ENCODE measurements around the gene PPRC1.

The PPRC1 gene

DNA sequence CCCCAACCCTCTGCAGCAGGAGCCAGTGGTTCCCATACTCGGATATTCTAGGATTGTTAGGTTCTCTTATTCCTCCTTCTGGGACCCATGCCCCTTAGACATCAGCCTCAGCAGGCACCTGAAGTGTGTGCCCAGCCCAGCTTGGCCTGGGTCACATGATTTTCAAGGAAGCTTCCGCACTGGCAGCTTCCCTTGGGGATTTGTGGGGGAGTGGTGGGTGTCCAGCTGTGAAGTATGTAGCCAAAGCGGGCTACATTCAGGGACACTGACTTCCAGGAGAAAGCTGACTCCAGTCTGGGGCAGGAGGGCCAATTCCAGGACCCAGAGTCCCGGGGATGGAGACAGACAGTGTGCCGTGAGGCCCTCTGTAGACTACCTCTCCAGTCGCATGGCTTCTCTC is 14.0 kb upstream of the PPRC1 start:
- DNase-seq (ENCODE audit: low read depth, low spot score) = no peak
- TF ChIP-seq YY1 (IDR thresholded peaks at IDR 0.05; ENCODE audit: insufficient read depth, insufficient read length) = no peak
- TF ChIP-seq SUZ12 (IDR thresholded peaks at IDR 0.05; ENCODE audit: extremely low read depth, insufficient read depth, insufficient read length) = no peak
- no peak for TF ChIP-seq ZNF274 (IDR thresholded peaks at IDR 0.05; ENCODE audit: low read depth, low read length)
- peaks cover 4% of the 10 kb centered on the region for H3K4me1 ChIP-seq (ENCODE audit: insufficient read depth, insufficient read length)
- peak overlapping the region; percentile 51 for H3K9ac ChIP-seq (ENCODE audit: insufficient read length, low read depth)
- peaks cover 4% of the 10 kb centered on the region for H3K36me3 ChIP-seq (ENCODE audit: insufficient read depth, insufficient read length, low read length)
- H3K4me3 ChIP-seq (ENCODE audit: insufficient read length, low read depth) = peak overlapping the region; percentile 28
- no peaks in the 10 kb centered on the region for H3K27me3 ChIP-seq (ENCODE audit: insufficient read depth, insufficient read length)
- H3K9me3 ChIP-seq (ENCODE audit: insufficient read depth, low read length) = no peaks in the 10 kb centered on the region

DNA sequence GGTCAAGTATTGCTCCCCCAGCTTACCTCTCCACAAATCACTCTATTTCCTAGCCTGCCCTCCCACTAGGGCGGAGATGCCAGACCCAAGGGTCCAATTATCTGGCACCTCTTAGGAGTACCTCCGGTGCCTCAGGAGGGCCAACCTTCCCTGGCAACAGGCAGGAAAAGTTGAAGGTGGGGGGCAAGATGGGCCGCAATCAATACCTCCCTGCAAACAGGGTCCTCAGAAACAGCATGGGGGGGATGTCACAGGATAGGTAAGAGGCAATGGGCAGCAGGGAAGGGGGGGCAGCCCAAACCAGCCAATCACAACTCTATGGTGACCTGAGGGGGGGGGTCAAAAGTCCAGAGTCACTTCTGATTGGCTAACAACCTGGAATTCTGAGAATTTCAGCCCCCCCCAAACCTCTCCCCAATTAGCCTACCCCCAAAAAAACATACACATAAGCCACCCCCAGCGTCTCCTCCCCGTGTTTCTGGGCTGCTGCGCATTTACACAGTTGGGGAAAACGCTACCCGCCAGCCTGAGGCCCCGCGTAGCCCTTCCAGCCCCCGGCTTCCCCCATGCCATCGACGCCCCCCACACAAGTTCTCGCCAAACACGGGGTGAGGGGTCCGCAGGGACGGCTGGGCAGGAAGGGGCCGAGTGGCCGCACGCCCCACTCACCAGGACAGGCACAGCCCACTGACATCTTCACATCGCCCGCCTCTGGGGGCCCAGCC is 13.3 kb upstream of the PPRC1 start:
- Histone ChIP-seq H3K27me3 (ENCODE audit: insufficient read depth, insufficient read length) (no peaks in the 10 kb centered on the region), H3K4me3 (ENCODE audit: insufficient read length, low read depth) (peak overlapping the region; percentile 80), H3K36me3 (ENCODE audit: insufficient read depth, insufficient read length, low read length) (peaks cover 4% of the 10 kb centered on the region), H3K9ac (ENCODE audit: insufficient read length, low read depth) (peak overlapping the region; percentile 94), H3K9me3 (ENCODE audit: insufficient read depth, low read length) (no peaks in the 10 kb centered on the region), H3K4me1 (ENCODE audit: insufficient read depth, insufficient read length) (peaks cover 4% of the 10 kb centered on the region)
- DNase-seq (ENCODE audit: low read depth, low spot score) = no peak
- TF ChIP-seq SUZ12 (IDR thresholded peaks at IDR 0.05; ENCODE audit: extremely low read depth, insufficient read depth, insufficient read length) (no peak), ZNF274 (IDR thresholded peaks at IDR 0.05; ENCODE audit: low read depth, low read length) (no peak), YY1 (IDR thresholded peaks at IDR 0.05; ENCODE audit: insufficient read depth, insufficient read length) (no peak)

DNA sequence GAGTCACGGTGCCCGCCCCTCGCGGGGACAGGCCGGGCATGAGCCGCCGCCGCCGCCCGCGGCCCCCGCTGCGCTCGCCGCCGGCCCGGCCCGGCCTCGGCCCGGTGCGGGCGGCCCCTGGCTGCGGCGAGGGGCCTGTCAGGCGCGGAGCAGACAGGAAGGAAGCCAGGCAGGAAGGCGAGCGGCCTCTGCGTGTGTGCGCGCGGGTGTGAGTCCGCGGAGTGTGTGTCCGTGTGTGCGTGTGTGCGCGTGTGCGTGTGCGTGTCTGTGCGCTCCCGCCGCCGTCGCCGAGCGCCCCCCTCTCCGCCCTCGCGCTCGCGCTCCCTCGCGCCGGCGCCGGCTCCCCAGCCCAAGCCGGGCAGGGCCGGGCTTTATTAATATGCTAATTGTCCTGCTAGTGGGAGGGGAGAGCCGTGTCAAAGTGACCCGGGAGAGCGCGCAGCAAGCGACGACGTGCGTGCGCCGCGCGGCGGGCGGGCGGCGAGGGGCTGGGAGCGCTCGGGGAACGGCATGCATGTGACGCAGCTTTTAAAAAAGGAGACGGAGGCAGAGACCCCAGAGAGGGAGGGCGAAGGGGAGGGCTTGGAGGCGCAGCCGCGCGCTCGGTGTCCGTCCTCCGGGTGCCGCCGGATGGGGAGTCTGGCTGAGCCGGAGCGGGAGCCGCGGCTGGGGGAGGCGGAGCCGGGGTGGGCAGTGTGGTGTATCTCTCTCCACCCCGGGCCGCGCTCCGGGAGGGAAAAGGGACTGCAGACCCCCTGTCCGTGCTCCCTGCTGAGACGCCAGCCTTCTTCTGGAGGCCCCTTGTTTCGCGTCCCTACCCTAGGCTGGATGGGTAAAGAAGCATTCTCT is 12.5 kb upstream of the PPRC1 start, which contains the start of gene LDB1:
Gene LDB1 (minus strand): TSS at position 227 of the 849 bp plus-strand sequence. CDS start 258 bp downstream, outside the sequence.
- H3K4me1 ChIP-seq (ENCODE audit: insufficient read depth, insufficient read length) = peaks cover 4% of the 10 kb centered on the region
- H3K4me3 ChIP-seq (ENCODE audit: insufficient read length, low read depth) = peak within 1 kb of the TSS; percentile 80
- H3K27me3 ChIP-seq (ENCODE audit: insufficient read depth, insufficient read length) = no peaks in the 10 kb centered on the region
- peaks cover 4% of the 10 kb centered on the region for H3K36me3 ChIP-seq (ENCODE audit: insufficient read depth, insufficient read length, low read length)
- peak within 1 kb of the TSS; percentile 94 for H3K9ac ChIP-seq (ENCODE audit: insufficient read length, low read depth)
- peak; percentile 63 for DNase-seq (ENCODE audit: low read depth, low spot score)
- H3K9me3 ChIP-seq (ENCODE audit: insufficient read depth, low read length) = no peaks in the 10 kb centered on the region
- no peak for TF ChIP-seq ZNF274 (IDR thresholded peaks at IDR 0.05; ENCODE audit: low read depth, low read length)
- TF ChIP-seq YY1 (IDR thresholded peaks at IDR 0.05; ENCODE audit: insufficient read depth, insufficient read length) = no peak
- no peak for TF ChIP-seq SUZ12 (IDR thresholded peaks at IDR 0.05; ENCODE audit: extremely low read depth, insufficient read depth, insufficient read length)

DNA sequence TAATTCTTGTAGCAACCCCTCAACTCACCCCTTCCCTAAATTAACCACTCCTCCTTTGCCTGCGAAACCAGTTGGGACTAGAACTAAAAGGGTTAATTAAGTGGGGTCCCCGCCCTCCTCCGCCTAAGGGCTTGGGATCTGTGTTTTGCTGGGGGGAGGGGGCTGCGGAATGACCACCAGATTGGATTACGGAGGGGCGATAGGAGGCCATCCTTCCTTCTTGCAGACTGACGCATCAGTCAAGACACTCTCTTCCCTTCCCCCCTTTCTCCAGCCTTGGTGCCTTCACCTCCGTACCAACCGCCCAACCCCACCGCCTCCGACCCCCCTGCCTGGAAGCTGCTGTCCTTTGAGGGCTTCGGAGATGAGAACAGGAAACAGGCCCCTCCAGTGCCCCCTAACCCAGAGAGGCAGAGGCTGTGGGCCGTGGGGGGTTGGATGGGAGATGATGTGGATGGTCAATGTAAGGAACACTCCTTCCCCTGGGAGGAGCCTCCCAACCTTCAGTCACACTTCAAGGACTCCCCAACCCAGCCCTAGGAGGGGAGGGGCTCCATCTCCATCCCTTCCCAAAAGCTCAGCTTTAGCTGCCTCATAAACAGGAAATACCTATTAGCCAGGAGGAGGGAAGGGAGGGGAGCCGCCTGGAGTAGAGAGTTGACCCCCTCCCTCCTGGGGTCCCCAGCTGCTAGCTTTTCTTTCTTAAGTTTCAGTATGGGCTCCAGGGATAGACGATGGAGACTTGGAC is 11.7 kb upstream of the PPRC1 start:
- H3K27me3 ChIP-seq (ENCODE audit: insufficient read depth, insufficient read length) = no peaks in the 10 kb centered on the region
- DNase-seq (ENCODE audit: low read depth, low spot score) = peak; percentile 93
- H3K9ac ChIP-seq (ENCODE audit: insufficient read length, low read depth) = peak overlapping the region; percentile 90
- peaks cover 4% of the 10 kb centered on the region for H3K4me1 ChIP-seq (ENCODE audit: insufficient read depth, insufficient read length)
- TF ChIP-seq SUZ12 (IDR thresholded peaks at IDR 0.05; ENCODE audit: extremely low read depth, insufficient read depth, insufficient read length) (no peak), YY1 (IDR thresholded peaks at IDR 0.05; ENCODE audit: insufficient read depth, insufficient read length) (no peak), ZNF274 (IDR thresholded peaks at IDR 0.05; ENCODE audit: low read depth, low read length) (no peak)
- H3K4me3 ChIP-seq (ENCODE audit: insufficient read length, low read depth) = peak overlapping the region; percentile 80
- H3K9me3 ChIP-seq (ENCODE audit: insufficient read depth, low read length) = no peaks in the 10 kb centered on the region
- H3K36me3 ChIP-seq (ENCODE audit: insufficient read depth, insufficient read length, low read length) = peaks cover 4% of the 10 kb centered on the region

DNA sequence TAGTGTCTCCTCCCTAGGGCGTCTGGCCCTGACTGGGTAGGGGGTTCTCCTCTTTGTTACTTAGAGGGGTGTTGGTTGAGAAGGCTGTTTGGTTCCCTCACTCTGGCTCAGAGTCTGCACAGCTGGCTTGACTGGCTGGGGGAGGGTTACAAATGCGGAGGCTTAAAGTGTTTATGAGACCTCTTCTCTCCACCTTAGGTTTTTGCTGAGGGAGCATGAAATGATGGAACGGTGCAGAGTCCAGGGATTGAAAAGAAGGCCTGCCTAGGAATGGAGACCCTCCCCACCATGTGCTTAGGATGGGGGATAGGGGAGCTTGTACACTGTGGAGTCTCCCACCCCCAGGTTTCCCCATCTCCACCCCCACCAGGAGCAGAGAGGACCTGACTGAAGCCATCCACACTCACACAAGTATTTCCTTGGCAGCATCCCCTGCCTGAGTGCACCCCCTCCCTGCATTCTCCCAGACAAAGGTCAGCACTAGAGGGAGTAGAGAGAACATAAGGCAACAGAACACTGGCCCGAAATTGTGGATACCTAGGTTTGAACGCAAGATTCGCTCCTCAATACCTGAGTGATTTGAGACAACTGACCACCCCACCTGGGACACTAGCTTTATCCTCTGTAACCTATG is 11.0 kb upstream of the PPRC1 start:
- Histone ChIP-seq H3K9ac (ENCODE audit: insufficient read length, low read depth) (peak overlapping the region; percentile 70), H3K27me3 (ENCODE audit: insufficient read depth, insufficient read length) (no peaks in the 10 kb centered on the region), H3K36me3 (ENCODE audit: insufficient read depth, insufficient read length, low read length) (peaks cover 4% of the 10 kb centered on the region), H3K4me3 (ENCODE audit: insufficient read length, low read depth) (peak overlapping the region; percentile 80), H3K9me3 (ENCODE audit: insufficient read depth, low read length) (no peaks in the 10 kb centered on the region), H3K4me1 (ENCODE audit: insufficient read depth, insufficient read length) (peaks cover 4% of the 10 kb centered on the region)
- TF ChIP-seq YY1 (IDR thresholded peaks at IDR 0.05; ENCODE audit: insufficient read depth, insufficient read length) = no peak
- TF ChIP-seq SUZ12 (IDR thresholded peaks at IDR 0.05; ENCODE audit: extremely low read depth, insufficient read depth, insufficient read length) = no peak
- no peak for TF ChIP-seq ZNF274 (IDR thresholded peaks at IDR 0.05; ENCODE audit: low read depth, low read length)
- DNase-seq (ENCODE audit: low read depth, low spot score) = no peak

DNA sequence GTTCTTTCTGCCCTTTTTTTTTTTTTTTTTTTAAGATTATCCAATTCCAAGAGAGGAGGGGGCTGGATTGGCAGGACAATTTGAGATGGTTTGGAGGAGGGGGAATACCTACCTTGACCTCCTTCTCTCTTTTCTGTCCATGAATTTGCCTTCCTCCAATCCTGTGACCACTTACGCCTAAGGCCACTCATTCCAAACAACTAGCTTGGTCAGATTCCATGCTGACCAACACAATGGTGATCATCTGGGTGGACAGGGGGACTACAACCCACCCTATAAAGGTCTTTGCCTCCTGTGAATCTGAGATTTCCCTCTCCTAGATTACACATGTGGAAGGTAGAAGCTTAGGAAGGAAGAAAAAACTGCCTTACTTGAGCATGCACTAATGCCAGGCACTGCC is 10.4 kb upstream of the PPRC1 start:
- peaks cover 4% of the 10 kb centered on the region for H3K4me1 ChIP-seq (ENCODE audit: insufficient read depth, insufficient read length)
- H3K36me3 ChIP-seq (ENCODE audit: insufficient read depth, insufficient read length, low read length) = peaks cover 4% of the 10 kb centered on the region
- H3K4me3 ChIP-seq (ENCODE audit: insufficient read length, low read depth) = no peak overlapping the region
- no peak overlapping the region for H3K9ac ChIP-seq (ENCODE audit: insufficient read length, low read depth)
- no peak for DNase-seq (ENCODE audit: low read depth, low spot score)
- TF ChIP-seq SUZ12 (IDR thresholded peaks at IDR 0.05; ENCODE audit: extremely low read depth, insufficient read depth, insufficient read length) (no peak), YY1 (IDR thresholded peaks at IDR 0.05; ENCODE audit: insufficient read depth, insufficient read length) (no peak), ZNF274 (IDR thresholded peaks at IDR 0.05; ENCODE audit: low read depth, low read length) (no peak)
- H3K27me3 ChIP-seq (ENCODE audit: insufficient read depth, insufficient read length) = no peaks in the 10 kb centered on the region
- no peaks in the 10 kb centered on the region for H3K9me3 ChIP-seq (ENCODE audit: insufficient read depth, low read length)
